ENCODE results near the gene ZNF343. TPM values are rescaled to one million over a fixed set of nuclear protein-coding genes. Genes with fewer than 3 reads are reported as not detected.
"Not testable (repeated sequence)": the region's sequence is repeated elsewhere in the genome, so short reads cannot be mapped to it uniquely, and the experiment has no call there.

Gene ZNF343
- total and polyA plus RNA-seq, 2 donors (not counting 1 experiment from before 2014, with no cell fraction given), result 11.2 to 15.0 TPM

DNA sequence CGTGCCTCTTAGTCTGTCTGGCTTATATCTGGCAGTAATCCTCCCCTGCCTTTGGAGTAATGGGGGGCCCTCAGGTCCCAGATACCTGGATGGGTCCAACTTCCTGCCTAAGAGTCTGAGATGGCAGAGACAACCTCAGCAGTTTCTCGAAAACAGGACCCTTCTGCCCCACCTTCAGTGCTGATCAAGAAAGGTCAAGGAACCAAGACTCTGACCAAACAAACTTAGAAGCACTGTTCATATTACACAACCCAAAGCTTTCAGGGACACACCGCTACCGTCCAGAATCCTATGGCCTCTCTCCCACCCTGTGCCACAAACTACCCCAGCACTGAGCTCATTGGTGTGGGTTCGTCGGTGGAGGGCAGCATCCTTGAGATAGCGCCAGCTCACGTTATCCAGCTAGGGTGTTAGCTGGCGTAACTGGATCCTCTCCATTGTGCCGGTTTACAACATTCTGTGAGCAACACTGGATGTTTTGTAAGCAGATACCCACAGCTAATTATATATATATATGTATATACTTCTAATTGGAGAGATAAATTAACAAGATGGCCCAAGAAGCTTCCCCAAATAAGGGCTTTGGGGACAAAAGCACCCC lies 20.1 kb upstream of the ZNF343 start:
- DNase-seq (ENCODE audit: low read depth in 2 of 2), result no peak
- TF ChIP-seq, protein P1, sequence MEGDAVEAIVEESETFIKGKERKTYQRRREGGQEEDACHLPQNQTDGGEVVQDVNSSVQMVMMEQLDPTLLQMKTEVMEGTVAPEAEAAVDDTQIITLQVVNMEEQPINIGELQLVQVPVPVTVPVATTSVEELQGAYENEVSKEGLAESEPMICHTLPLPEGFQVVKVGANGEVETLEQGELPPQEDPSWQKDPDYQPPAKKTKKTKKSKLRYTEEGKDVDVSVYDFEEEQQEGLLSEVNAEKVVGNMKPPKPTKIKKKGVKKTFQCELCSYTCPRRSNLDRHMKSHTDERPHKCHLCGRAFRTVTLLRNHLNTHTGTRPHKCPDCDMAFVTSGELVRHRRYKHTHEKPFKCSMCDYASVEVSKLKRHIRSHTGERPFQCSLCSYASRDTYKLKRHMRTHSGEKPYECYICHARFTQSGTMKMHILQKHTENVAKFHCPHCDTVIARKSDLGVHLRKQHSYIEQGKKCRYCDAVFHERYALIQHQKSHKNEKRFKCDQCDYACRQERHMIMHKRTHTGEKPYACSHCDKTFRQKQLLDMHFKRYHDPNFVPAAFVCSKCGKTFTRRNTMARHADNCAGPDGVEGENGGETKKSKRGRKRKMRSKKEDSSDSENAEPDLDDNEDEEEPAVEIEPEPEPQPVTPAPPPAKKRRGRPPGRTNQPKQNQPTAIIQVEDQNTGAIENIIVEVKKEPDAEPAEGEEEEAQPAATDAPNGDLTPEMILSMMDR (conservative IDR thresholded peaks at IDR 0.05 in 1 of 2, IDR thresholded peaks at IDR 0.05 in 1 of 2; ENCODE audit: low read depth in 1 of 2, low read length in 2 of 2), result no peak
- TF ChIP-seq EZH2 (IDR thresholded peaks at IDR 0.05; ENCODE audit: low read length, missing control alignments), result no peak
- Histone ChIP-seq H3K4me2 (ENCODE audit: extremely low read depth, insufficient read depth, low read length) (no peak overlapping the region), H3K9me3 (ENCODE audit: control insufficient read depth, insufficient read depth, low read depth, low read length) (no peaks in the 10 kb centered on the region), H3K36me3 (ENCODE audit: control insufficient read depth, insufficient read depth, low read length) (no peaks in the 10 kb centered on the region), H3K9ac (ENCODE audit: insufficient read depth, low read length) (no peak overlapping the region), H2AFZ (ENCODE audit: low read length) (no peak overlapping the region), H3K27me3 (ENCODE audit: control insufficient read depth, insufficient read depth, low read length) (peaks cover 8% of the 10 kb centered on the region), H3K27ac (ENCODE audit: insufficient read depth, low read length) (no peak overlapping the region), H4K20me1 (ENCODE audit: control insufficient read depth, extremely low read depth, insufficient read depth, low read length) (no peaks in the 10 kb centered on the region), H3K4me1 (ENCODE audit: control insufficient read depth, extremely low read depth, insufficient read depth, low read length) (no peaks in the 10 kb centered on the region), H3K4me3 (replicated peaks in 1 of 4; ENCODE audit: control extremely low read depth in 1 of 4, insufficient read depth in 1 of 4, low read depth in 3 of 4, low read length in 4 of 4) (no peak overlapping the region), H3K79me2 (ENCODE audit: control insufficient read depth, insufficient read depth, low read length) (no peaks in the 10 kb centered on the region)

DNA sequence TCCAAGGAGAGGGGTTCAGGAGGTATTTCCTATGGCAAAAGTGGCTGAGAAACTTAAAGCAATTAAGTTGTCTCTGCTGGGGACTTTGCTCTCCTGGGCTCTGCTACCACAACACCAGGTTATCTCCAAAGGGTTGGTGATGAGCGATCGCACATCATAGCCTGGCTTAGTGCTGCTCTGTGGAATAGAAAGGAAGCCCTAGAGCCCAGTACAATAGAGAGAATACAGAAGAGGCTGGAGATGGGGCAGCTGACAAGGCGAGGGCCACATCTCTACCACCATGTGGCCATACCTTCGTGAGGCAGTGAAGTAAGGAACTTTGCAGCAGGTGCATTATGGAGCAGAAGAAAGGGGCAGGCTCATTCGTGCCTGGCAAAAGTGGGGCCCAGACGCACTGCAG lies 19.0 kb upstream of the ZNF343 start:
- H4K20me1 ChIP-seq (ENCODE audit: control insufficient read depth, extremely low read depth, insufficient read depth, low read length), result no peaks in the 10 kb centered on the region
- peaks cover 5% of the 10 kb centered on the region for H3K27me3 ChIP-seq (ENCODE audit: control insufficient read depth, insufficient read depth, low read length)
- H3K9ac ChIP-seq (ENCODE audit: insufficient read depth, low read length), result no peak overlapping the region
- TF ChIP-seq, protein P1 (conservative IDR thresholded peaks at IDR 0.05 in 1 of 2, IDR thresholded peaks at IDR 0.05 in 1 of 2; ENCODE audit: low read depth in 1 of 2, low read length in 2 of 2), result no peak
- TF ChIP-seq EZH2 (IDR thresholded peaks at IDR 0.05; ENCODE audit: low read length, missing control alignments), result no peak
- no peaks in the 10 kb centered on the region for H3K79me2 ChIP-seq (ENCODE audit: control insufficient read depth, insufficient read depth, low read length)
- no peaks in the 10 kb centered on the region for H3K4me1 ChIP-seq (ENCODE audit: control insufficient read depth, extremely low read depth, insufficient read depth, low read length)
- no peak for DNase-seq (ENCODE audit: low read depth in 2 of 2)
- no peaks in the 10 kb centered on the region for H3K9me3 ChIP-seq (ENCODE audit: control insufficient read depth, insufficient read depth, low read depth, low read length)
- H3K27ac ChIP-seq (ENCODE audit: insufficient read depth, low read length), result no peak overlapping the region
- H3K4me2 ChIP-seq (ENCODE audit: extremely low read depth, insufficient read depth, low read length), result no peak overlapping the region
- H3K36me3 ChIP-seq (ENCODE audit: control insufficient read depth, insufficient read depth, low read length), result no peaks in the 10 kb centered on the region
- H3K4me3 ChIP-seq (replicated peaks in 1 of 4; ENCODE audit: control extremely low read depth in 1 of 4, insufficient read depth in 1 of 4, low read depth in 3 of 4, low read length in 4 of 4), result no peak overlapping the region
- H2AFZ ChIP-seq (ENCODE audit: low read length), result no peak overlapping the region

DNA sequence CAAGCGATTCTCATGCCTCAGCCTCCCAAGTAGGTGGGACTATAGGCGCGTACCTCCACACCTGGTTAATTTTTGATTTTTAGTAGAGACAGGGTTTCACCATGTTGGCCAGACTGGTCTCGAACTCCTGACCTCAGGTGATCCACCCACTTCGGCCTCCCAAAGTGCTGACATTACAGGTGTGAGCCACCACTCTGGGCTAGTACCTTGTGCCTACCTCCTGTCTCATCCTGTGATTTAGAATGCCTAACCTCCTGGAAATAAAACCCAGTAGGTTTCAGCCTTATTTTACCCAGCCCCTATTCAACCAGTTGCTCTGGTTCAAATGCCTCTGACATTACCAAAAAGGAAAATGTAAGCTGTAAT lies 17.5 kb upstream of the ZNF343 start:
- H2AFZ ChIP-seq (ENCODE audit: low read length); H3K36me3 ChIP-seq (ENCODE audit: control insufficient read depth, insufficient read depth, low read length); H3K27me3 ChIP-seq (ENCODE audit: control insufficient read depth, insufficient read depth, low read length); H3K79me2 ChIP-seq (ENCODE audit: control insufficient read depth, insufficient read depth, low read length); H3K4me3 ChIP-seq (replicated peaks in 1 of 4; ENCODE audit: control extremely low read depth in 1 of 4, insufficient read depth in 1 of 4, low read depth in 3 of 4, low read length in 4 of 4); H3K4me2 ChIP-seq (ENCODE audit: extremely low read depth, insufficient read depth, low read length); H3K27ac ChIP-seq (ENCODE audit: insufficient read depth, low read length); DNase-seq (ENCODE audit: low read depth in 2 of 2); H3K9me3 ChIP-seq (ENCODE audit: control insufficient read depth, insufficient read depth, low read depth, low read length); H3K4me1 ChIP-seq (ENCODE audit: control insufficient read depth, extremely low read depth, insufficient read depth, low read length); H3K9ac ChIP-seq (ENCODE audit: insufficient read depth, low read length); H4K20me1 ChIP-seq (ENCODE audit: control insufficient read depth, extremely low read depth, insufficient read depth, low read length): not testable (repeated sequence)
